GM11168 (cell line): Measurements from ENCODE around the gene AKIRIN2.
"Not testable (repeated sequence)": the region's sequence is repeated elsewhere in the genome, so short reads cannot be mapped to it uniquely, and the experiment has no call there.

Experiments
- in situ Hi-C: fragments of 300-500 bp; cut with MboI; formaldehyde crosslinking; loops from one replicate; pipeline ENCODE4 v1.12.0; 2022; ENCODE audit warnings: low sequenced_read_pairs; ENCODE audit not compliant: unreplicated experiment

AKIRIN2 gene

GRCh38 chr6:87696817-87697216 lies 5.2 kb downstream of the AKIRIN2 start:
- in situ Hi-C loops: not testable (repeated sequence)

GRCh38 chr6:87692086-87692485 lies 9.9 kb downstream of the AKIRIN2 start:
- in situ Hi-C loops: no loop called here

GRCh38 chr6:87690441-87690840 lies 11.6 kb downstream of the AKIRIN2 start:
- in situ Hi-C loops: no loop called here

GRCh38 chr6:87687893-87688292 lies 14.1 kb downstream of the AKIRIN2 start:
- in situ Hi-C loops: not testable (repeated sequence)

GRCh38 chr6:87687296-87687695 lies 14.7 kb downstream of the AKIRIN2 start:
- in situ Hi-C loops: no loop called here

GRCh38 chr6:87686636-87687205 lies 15.3 kb downstream of the AKIRIN2 start:
- in situ Hi-C loops: not testable (repeated sequence)

GRCh38 chr6:87684895-87685654 lies 17.0 kb downstream of the AKIRIN2 start:
- in situ Hi-C loops: no loop called here

- in situ Hi-C loops: no loop called here
These were observed 18.1 kb downstream of the AKIRIN2 start for GRCh38 chr6:87683890-87684289.

GRCh38 chr6:87682310-87682709 lies 19.7 kb downstream of the AKIRIN2 start:
- in situ Hi-C loops: no loop called here

- in situ Hi-C loops: no loop called here
These were observed 26.9 kb downstream of the AKIRIN2 start for GRCh38 chr6:87675004-87675681.

- in situ Hi-C loops: no loop called here
These were observed 27.7 kb downstream of the AKIRIN2 start for GRCh38 chr6:87674290-87674689.

GRCh38 chr6:87673237-87673636 lies 28.8 kb downstream of the AKIRIN2 start:
- in situ Hi-C loops: no loop called here

GRCh38 chr6:87672641-87673040 lies 29.4 kb downstream of the AKIRIN2 start:
- in situ Hi-C loops: no loop called here

GRCh38 chr6:87671555-87672029 lies 30.4 kb downstream of the AKIRIN2 start:
- in situ Hi-C loops: no loop called here

GRCh38 chr6:87670707-87671106 lies 31.3 kb downstream of the AKIRIN2 start:
- in situ Hi-C loops: no loop called here

GRCh38 chr6:87669051-87669450 lies 33.0 kb downstream of the AKIRIN2 start:
- in situ Hi-C loops: no loop called here

- in situ Hi-C loops: no loop called here
These were observed 34.0 kb downstream of the AKIRIN2 start for GRCh38 chr6:87668013-87668412.

GRCh38 chr6:87667032-87667431 lies 35.0 kb downstream of the AKIRIN2 start:
- in situ Hi-C loops: no loop called here

- in situ Hi-C loops: no loop called here
These were observed 37.0 kb downstream of the AKIRIN2 start for GRCh38 chr6:87664921-87665485.

- in situ Hi-C loops: no loop called here
These were observed 38.6 kb downstream of the AKIRIN2 start for GRCh38 chr6:87663434-87663833.

- in situ Hi-C loops: no loop called here
These were observed 40.5 kb downstream of the AKIRIN2 start for GRCh38 chr6:87661503-87661902.
